Measurements from ENCODE around the gene HK3.

HK3 gene

GRCh38 chr5:176849611-176850227 is 49.4 kb downstream of the HK3 start:
- no peak for DNase-seq (ENCODE audit: low read depth in 2 of 2)

- no peak for DNase-seq (ENCODE audit: low read depth in 2 of 2)
These were observed 50.5 kb downstream of the HK3 start for GRCh38 chr5:176848651-176849050.

- DNase-seq (ENCODE audit: low read depth in 2 of 2) = no peak
These were observed 51.3 kb downstream of the HK3 start for GRCh38 chr5:176847726-176848290.

DNA sequence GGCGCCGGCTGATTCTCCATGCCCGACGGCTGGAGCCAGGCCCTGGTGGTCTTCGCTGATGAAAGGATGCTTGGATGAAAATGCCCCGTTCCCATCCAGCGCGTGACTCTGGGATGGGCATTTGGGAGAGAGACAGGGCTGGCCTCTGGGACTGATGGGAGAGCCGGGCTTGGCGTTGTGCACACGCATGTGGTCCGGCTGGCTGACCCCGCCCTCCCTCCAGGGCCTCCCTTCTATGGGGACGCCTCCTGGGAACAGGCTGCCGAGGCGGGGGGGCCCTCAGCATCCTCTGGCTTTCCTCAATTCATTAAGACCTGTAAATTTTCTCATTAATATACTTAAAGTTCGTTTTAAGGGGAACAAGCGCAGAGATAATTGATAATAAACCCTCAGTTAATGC is 52.0 kb downstream of the HK3 start:
- no peak for DNase-seq (ENCODE audit: low read depth in 2 of 2)

- no peak for DNase-seq (ENCODE audit: low read depth in 2 of 2)
These were observed 52.6 kb downstream of the HK3 start for GRCh38 chr5:176846335-176847140.

DNA sequence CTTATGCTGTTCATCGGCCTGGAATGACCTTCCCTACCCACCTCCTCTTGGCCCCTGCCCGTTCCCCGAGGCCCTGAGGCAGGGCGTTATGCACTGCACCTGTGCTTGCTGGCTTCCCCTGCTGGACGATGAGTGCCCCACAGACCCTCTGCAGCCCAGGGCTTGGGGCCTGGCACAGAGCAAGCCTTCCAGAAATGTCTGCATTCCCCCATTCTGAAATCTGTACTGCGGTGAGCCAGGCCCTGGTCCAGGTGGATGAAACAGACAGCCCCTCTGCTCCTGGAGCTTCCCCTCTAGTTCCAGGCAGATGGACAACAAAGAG is 53.8 kb downstream of the HK3 start:
- DNase-seq (ENCODE audit: low read depth in 2 of 2) = no peak

DNA sequence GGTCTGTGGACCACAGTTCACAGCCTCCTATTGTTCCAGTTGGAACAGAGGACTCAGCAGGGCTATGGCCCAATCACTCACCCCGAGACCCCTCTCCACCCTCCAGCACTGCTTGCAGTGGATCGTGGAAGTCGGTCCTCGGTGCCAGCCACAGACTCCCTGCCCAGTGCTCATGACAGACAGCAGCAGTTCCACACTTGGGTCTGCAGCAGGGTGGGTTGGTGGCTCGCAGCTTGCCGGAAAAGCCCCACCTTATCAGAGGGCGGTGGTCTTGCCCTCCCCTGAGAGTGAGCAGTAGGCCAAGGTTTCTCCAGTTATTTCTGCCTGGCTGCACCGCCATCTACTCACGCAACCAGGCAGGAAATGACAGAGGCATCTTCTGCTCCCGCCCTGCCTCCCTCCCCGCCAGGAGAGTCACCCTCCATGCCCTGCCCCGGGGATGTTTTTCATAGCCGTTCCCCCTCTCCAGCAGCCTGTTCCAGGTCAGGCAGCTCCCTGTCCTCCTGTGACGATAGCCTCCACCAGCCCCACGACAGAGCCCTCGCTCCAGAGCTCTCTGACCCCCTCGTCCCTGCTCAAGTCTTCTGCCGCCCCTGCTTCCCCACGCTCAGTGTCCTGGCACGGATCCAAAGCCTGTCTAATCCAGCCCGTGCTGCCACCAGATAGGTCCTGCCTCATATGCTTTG is 54.3 kb downstream of the HK3 start:
- no peak for DNase-seq (ENCODE audit: low read depth in 2 of 2)

- DNase-seq (ENCODE audit: low read depth in 2 of 2) = no peak
These were observed 54.9 kb downstream of the HK3 start for GRCh38 chr5:176844281-176844680.

DNA sequence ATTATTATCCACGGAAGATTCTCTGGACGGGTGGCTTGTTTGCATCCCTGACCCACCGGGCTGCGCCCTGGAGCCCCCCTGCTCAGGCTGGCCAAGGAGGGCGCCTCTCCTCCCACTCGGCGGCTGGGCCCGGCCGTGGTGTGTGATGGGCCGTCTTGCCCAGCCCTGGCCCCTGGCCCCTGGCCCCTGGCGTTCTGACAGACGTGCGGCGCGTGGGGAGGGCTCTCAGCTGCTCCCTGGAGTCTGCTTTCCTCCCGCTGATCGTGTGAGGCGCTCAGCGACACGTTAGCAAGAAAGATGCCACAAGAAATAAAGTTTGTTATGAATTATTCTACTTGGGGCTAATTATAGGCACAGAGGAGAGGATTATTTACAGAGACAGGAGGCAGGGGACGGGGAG is 55.5 kb downstream of the HK3 start:
- no peak for DNase-seq (ENCODE audit: low read depth in 2 of 2)

- DNase-seq (ENCODE audit: low read depth in 2 of 2) = peak; percentile 23 to 50
These were observed 61.4 kb downstream of the HK3 start for GRCh38 chr5:176837707-176838115.

DNA sequence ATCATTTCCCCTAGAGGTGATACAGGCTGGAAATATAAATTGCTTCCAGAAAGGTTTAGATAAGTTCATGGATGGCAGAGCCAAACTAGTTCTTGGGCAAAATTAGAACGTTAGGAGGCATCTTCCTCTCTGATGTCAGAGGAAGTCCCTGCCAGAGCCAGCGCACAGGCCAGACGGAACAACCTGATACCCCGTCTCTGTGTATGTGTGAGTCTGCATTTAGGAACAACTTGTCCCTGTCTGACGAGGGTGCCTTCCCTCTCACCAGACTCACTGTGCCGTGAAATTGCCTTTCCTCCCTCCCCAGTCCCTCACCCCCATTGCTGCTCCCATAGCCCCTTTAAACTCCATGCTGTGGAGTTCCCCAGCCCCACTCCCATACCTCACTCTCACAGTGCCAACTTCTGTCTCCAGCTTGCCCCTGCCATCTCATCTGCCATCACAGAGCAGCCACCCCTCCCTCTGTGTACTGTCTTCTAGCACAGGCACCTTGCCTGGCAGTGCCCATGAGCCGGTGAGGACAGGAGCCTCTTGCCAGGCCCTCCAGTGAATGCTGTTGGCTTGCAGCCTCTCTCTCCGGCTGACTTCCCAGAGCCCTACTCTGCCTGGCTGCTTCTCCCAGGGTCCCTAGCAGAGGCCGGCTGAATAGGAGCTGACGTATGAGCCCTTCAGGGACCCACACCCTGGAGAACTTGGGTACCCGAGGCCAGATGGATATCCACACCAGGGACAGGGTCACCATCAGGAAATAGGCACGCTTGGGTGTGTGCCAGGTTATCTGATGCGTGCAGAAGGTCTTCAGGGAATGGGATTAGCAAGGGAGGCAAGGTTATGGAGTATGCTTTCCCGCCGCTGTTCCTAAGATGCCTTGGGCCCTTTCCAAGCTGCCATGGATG is 62.1 kb downstream of the HK3 start:
- no peak for DNase-seq (ENCODE audit: low read depth in 2 of 2)

GRCh38 chr5:176835918-176836317 is 63.2 kb downstream of the HK3 start:
- no peak for DNase-seq (ENCODE audit: low read depth in 2 of 2)

DNA sequence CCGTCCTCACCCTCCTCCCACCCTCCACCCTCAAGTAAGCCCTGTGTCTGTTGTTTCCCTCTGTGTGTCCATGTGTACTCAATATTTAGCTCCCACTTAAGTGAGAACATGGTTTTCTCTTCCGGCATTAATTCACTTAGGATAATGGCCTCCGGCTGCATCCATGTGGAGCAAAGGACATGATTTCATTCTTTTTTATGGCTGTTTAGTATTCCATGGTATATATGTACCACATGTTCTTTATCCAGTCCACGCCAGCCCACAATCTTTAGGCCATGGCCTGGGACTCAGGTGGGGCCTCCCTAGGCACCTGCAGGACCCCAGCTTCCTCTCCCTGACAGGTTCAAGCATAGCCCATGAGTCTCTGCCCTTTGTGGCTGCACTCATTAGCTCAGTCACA is 65.9 kb downstream of the HK3 start:
- no peak for DNase-seq (ENCODE audit: low read depth in 2 of 2)

DNA sequence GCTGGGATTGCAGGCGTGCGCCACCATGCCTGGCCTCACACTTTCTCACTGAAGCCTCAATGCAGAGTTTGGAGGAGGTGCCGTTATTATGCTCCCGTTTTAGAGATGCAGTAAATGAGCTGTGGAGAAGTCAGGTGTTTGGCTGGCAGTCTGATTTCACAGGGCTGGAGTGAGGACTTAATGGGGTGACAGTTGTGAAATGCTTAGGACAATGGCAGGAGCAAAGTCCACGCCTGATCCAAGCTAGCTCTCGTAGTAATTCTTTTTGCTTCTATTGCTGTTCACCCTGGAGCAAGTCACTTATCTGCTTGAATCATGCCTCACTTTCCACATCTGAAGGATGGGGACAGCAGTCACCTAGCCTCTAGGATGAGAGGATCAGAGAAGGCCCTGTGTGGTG is 67.0 kb downstream of the HK3 start:
- DNase-seq (ENCODE audit: low read depth in 2 of 2) = no peak

GRCh38 chr5:176831425-176831824 is 67.7 kb downstream of the HK3 start:
- DNase-seq (ENCODE audit: low read depth in 2 of 2) = no peak

DNA sequence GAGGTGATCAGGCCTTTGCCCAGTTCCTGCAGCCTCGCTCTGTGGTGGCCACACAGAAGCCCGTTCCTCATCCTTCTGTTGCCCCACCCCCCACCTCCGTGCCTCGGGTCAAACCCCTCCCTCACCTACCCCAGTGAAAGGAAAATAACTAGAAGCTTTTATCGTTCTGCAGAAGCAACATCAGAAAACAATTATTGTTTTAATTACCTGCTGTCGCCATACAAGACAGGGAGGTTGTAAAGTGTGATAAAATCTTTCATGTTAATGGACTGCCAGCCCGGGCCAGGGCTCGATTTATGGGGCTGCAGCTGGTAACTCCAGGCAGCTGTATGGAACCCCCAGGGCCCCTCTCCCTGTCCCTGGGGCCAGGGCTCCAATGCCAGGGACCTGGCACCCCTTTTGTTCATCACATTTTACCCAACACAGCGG is 68.1 kb downstream of the HK3 start:
- DNase-seq (ENCODE audit: low read depth in 2 of 2) = no peak

Data from stimulated activated CD4-positive, alpha-beta T cell treated with anti-CD3 and anti-CD28 coated beads, Interleukin-1b, Interleukin-23, amount 100 ng/mL, for 1 hour (primary cell).